HG02759 (cell line): Measurements from ENCODE around the gene APOL3.
"Not testable (repeated sequence)": the region's sequence is repeated elsewhere in the genome, so short reads cannot be mapped to it uniquely, and the experiment has no call there.

Experiments
- ATAC-seq: cut with Tn5 transposase; IDR thresholded peaks from one replicate; pipeline ENCODE4 v1.9.1; 2021; ENCODE audit warnings: mild to moderate bottlenecking, moderate library complexity; ENCODE audit not compliant: unreplicated experiment

The APOL3 gene

DNA sequence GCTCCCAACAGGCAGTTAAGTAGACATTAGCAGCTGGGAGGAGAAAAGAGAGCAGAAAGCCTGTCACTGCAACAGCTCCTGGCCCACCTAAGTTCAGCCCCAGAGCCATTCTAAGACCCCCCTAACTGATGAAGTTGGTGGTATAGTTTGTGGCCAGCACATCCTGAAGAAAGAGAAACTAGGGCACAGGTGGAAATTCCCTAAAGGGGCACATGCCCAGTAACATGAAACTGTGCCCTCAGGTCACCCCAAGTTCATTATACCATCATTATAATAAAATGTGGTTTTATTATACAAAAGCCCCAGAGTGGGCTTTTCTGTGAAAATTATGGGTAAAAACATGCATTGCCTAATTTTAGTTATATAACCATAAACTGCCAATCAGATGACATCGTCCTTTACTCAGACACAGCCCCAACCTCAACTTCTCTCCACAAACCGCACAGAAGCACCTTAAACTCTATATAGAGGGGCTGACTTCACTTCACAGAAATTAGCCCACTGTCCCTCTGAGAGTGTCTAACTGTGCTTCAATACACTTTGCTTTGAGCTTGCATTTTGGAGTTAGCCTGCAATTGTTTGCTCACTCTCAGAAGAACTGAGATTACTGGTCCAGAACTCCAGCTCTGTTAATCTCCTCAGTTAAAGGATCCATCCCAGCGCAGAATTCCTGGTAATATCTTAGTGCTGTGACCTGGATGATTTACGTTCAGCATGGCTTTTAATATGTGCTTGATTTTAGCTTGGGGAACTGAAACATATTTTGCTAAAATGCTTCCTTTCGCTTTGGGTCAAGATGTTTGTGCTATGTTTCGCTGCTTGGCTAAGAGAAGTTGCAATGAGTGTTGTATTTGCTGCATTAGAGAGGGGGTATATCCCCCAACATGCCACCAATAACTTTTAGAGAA is 1.8 kb upstream of the APOL3 start:
- ATAC-seq = peak; percentile 51

DNA sequence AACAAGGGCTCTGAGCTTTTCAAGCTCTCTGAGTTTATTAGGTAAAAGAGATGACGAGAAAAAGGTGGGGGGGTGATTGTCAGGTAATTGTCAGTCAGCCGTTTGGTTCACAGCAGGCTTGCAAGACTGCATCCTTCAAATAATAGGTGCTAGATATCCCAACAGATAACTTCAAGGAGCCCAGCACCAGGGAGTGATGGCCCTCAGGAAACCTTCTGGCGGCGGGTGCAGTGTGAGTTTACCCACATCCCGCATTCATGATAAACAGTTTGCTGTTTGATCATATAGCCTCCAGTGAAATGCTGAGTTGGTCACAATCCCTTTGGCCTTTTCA is 1.2 kb upstream of the APOL3 start:
- ATAC-seq = not testable (repeated sequence)

DNA sequence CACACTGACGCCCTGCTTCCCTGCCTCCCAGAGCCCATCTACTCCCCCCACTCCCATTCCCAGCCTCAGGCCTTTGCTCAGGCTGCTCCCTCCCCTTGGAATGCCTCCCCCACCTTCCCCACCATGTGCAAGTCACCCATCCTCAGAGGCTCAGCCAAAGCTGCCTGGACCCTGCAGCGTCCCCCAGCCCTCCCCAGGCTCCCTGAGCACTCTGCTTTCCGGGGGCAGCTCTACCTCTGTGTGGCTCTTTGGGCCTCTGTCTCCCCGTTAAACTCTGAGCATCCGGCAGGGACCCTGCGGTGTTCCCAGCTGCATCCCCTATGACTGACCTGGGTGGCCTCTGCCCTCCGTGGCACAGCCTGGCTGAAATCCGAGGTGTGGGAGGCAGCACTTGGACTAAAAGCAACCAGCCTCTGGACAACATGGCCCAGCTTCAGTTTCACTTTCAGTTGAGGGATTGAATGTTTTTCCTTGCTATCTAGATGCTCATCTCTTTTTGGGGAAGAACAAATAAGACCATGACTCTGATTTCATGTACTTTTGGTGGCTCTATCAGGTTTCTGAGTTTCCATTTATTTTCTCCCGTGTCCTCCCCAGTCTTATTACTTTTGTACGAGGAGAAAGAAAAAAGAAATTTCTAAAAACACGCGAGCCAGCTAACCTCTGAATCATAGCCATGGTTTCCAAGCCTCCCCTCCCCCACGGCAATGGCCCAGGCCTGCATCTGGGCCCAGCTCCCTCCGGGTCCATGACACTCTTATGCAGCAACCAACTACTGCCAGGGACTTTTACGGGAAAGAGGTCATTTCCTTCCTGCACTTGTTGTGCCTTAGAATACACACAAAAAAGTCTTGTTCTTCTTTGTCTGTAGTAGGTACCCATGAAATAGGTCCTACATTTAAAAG is 3.8 kb downstream of the APOL3 start:
- ATAC-seq = no peak

DNA sequence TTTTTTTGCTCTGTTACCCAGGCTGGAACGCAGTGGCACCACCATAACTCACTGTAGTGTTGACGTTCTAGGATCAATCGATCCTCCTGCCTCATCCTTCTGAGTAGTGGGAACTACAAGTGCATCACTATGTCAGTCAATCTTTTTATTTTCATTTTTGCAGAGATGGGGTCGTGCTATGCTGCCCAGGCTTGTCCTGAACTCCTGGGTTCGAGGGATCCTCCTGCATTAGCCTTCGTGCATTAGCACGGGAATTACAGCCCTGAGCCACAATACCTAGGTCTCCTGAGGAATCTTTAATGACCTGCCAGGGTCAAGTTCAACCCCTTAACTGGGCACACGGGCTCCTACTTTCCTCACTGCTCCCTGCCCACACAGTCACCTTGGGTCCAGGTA is 4.4 kb downstream of the APOL3 start:
- no peak for ATAC-seq

DNA sequence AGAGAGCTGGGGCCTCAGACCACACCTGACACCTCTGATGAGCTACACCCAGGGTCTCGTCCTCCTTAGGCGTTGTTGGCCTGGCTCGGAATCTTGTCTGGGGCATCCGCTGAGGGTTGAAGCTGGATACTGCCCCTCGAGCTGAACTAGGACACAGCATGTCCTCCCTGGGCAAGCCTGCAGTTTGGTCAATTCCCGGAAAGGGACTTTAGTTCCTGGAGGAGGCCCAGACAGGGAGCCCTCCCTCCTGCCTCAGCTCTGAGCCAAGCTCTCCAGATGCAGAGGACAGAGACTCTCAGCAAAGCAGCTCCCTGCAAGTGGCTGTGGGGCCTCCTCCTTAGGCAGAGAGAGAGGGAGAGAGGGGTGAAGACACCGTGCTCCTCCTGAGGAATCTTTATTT is 4.9 kb downstream of the APOL3 start:
- ATAC-seq = no peak

DNA sequence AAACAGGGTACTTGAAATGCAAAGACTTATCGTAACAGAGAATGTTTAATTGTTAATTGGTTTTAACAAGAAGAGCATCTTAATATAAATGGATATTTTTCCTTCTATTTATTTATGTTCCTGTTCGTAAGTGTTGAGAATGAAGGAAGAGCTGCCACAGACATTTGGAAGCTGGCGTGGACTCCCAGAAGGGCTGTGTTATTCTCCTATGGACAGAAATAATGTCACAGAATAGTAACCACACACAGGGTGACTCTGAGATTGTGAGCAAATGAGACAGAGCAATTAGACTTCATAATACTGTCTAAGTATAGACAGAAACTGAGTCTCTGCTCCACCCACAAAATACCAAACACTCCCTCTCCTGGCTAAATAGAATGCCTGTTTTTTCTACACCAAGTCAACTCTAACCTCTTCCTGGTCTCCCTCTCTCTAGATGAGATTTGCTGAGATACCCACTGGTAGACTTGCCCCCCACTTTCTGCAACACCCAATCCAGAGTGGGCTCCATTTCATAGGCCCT is 6.1 kb downstream of the APOL3 start:
- no peak for ATAC-seq

DNA sequence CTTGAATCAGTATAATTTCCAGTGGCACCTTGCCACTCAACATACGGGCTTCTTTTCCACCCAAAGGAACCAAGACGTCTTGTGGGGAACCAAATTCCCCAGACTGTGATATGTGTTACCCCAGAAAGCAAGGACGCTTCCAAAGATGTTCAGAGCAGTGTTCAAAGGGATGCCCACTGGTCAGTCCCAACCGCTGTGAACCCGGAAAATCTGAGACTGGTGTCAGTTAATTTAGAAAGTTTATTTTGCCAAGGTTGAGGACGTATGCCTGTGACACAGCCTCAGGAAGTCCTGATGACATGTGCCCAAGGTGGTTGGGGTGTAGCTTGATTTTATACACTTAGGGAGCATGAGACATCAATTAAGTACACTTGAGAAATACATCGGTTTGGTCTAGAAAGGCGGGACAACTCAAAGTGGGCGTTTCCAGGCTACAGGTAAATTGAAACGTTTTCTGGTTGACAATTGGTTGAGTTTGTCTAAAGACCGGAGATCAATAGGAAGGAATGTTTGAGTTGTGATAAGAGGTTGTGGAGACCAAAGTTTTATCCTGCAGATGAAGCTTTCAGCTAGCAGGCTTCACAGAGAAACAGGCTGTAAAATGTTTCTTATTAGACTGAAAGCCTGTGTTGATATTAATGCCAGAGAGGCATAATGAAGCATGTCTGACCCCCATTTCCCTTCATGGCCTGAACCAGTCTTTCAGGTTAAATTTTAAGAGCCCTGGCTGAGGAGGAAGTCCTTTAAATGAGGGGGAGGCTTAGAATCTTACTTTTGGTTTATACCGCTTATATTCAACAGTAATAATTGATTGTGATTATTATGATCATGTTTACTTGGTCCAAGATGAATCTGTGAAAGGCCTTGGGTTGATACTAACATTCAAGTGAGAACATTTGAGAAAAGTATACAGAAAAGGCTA is 6.8 kb downstream of the APOL3 start:
- no peak for ATAC-seq

DNA sequence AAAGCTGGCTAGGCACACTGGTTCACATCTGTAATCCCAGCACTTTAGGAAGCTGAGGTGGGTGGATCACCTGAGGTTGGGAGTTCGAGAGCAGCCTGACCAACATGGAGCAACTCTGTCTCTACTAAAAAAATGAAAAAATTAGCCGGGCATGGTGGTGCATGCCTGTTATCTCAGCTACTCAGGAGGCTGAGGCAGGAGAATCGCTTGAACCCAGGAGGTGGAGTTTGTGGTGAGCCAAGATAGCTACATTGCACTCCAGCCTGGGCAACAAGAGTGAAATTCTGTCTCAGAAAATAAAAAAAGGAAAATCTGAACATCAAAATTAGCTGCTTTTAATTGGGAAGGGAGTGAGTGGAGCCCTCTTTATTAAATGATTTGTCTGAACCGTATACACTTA is 7.7 kb downstream of the APOL3 start:
- not testable (repeated sequence) for ATAC-seq

DNA sequence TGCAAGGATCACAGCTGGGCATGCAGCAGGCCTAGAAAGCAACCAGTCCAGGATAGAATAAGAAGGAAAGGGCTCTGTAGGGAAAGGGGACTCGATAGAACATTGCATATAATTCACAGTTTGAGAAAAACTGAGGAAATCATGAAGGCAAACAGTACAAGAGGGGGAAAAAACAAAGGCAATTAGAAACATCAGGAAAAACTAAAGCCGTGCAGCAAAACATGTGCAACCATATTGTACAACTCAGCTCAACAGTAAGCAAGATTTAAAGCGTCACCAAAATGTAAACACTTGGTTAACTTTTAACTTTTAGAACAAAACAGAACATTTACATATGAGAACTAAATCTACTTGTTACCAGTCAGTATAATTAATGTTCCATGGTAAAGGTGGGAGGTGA is 8.5 kb downstream of the APOL3 start:
- ATAC-seq = no peak

DNA sequence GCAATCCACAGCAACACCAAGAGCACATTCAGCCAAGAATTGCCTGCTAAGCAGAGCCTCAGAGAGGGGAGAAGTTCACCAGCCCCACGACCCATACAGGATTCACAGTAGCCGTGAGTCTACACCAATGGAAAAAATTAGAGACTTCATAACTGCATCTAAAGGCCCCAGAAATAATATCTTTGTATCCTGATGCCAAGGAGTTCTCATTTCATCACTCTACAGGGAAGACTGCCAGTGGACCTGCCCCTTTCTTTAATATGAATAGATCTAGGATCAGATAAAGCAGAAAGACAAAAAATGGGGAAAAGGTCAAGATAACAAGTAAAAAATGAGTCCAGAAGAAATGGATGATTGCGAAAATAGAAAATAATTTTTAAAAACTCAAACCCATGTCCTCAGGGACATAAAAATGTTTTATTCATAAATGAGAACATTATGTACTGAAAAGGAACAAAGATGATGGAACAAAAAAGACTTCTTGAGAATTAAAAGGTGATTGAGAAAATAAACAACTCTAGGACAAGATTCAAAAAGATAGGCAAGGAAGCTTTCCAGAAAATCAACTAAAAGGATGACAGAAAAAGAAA is 9.5 kb downstream of the APOL3 start:
- no peak for ATAC-seq

DNA sequence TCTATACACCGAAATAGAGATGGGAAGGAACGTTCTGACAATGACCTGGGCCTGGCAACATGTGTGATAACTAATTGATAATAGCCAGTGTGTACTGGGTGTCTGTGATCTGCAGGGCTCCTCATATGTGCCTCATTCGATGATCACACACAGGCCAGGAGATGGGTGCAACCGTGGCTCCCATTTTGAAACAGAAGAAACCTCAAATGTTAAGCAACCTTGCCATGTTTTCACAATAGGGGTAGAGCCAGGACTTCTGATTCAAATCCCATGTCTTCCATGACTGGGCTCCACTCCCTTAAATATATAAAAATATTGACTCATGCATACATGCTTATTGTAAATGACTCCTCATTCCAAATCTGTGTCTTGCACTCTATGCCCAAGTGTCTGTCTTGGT is 11.1 kb downstream of the APOL3 start:
- no peak for ATAC-seq

DNA sequence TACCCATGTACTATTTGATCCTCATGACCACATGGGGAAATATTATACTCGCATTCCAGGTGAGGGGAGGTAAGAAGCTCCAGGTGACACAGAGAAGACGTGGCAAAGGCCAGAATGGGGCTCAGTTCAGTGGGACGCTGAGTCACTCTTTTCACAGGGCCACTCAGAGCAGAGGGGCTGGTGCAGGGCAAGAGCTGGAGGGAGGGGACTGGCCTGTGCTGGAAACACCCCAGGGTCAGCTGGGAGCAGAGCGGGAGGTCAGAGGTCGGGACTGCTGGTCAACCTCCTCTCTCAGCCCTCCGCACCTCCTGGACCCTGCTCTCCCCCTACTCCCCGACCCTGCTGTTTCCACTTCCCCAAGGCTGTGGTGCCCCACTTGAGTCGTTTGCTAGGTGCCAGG is 12.1 kb downstream of the APOL3 start:
- ATAC-seq = no peak

DNA sequence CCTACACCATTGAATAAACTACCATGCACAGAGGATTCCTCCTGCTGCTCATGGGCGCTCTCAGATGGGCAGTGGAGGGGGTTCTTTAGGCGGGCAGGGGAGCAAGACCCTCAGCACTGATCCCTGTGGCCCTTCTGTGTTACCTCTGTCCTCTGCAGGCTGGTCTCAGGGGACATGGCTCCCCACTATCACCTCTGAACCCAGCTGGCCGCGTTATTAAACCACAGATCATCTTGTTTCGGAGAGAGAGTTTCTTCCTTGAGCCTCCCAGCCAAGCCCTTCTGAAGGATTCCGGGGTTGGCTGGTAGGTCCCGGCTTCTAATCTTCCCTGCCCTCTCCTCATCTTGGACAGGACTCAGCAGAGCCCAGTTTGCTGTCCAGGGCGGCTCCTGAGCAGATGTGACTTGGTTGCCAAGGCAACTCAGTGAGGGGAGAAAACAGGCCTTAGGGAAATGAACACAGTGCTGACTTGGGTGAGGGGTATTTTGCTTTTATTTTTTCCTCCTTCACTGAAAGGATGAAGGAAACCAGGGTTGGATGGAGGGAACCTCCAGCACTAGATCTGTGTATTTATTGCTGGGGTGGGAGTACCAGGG is 13.3 kb downstream of the APOL3 start:
- ATAC-seq = no peak

DNA sequence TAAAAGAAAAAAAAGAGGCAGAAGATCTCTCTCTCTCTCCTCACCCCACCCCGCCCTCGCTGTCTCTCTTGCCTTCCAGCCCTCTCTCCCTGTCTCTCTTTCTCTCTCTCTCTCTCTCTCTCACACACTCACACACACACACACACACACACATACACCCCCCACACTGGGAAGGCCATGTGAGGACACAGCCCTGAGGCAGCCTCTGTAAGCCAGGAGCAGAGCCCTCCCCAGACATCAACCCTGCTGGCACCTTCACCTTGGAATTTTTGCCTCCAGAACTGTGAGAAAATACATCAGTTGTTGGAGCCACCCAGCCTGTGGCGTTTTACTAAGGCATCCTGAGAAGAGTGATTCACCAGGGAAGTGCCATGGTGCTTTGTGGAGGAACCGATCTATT is 14.7 kb downstream of the APOL3 start:
- no peak for ATAC-seq

DNA sequence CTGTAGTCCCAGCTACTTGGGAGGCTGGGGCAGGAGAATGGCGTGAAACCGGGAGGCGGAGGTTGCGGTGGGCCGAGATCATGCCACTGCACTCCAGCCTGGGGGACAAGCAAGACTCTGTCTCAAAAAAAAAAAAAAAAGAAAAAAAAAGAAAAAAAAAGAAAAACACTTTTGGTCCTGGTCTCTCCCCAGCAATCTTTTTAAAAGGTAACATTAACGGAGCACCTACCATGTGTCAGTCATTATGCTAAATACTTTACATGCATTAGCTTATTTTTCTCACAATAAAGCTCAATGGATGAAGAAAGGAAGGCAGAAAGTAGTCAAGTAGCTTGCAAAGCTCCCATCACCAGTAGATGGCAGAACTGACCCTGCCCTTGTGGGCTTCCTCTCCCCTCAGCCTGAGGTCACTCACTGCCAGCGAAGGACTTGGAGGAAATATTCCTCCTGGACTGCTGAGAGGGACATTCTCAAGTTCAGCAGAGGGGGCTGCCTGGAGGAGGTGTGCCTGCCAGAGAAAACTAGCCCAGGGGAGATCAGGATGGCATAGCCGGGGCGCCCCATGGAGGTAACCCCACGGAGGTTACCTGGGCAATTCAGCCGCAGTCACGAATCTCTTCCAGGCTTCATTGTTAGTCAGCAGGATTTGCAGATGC is 15.5 kb downstream of the APOL3 start:
- no peak for ATAC-seq

DNA sequence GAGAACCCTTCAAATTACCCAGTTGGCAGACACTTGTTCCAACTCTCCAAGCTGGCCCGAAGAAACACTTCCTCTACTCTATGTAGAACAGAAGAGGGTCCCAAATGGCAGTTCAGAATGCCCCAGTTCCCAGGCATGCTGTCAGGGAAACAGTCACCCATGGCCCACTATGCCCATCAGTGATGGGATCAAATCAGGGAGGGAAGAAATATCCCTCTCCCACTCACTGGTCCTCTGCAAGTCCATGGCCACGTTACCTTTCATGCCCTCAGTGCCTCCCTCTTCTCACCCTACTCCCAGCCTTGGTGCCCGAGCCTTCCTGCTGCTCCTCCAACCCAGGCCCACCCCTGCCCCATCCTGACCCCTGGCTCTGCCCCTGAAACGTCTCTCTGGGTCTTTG is 16.6 kb downstream of the APOL3 start:
- no peak for ATAC-seq

DNA sequence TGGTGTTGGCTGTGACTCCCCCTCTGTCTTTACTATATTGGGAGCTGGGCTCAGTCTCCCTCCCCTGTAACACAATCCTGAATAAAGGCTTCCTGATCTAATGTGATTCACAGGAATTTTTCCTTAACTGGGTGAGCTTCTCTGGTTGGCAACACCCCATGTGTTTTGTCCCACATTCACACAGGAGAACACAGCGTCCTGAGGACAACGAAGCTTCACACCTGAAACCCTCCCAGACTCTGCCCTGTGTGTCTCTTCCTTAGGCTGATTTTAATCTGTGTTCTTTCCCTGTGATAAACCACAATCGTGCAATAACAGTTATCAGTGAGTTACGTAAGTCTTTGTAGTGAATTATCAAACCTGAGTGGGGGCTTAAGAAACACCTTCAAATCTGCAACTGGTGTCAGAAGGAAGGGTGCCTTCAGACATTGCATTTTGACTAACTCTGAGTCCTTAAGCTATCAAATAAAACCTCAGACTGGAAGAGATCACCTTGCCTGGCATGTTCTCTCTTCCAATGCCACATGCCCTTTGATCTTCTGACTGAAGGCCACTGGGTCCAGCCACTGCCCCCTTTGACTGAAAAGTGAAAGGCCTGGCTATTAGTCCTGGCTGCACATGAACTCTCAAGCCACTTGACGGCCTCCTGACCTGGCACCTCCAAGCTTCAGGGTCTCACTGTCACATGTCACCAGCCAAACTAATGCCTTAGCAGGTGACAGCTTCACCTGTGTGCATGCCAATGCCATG is 17.3 kb downstream of the APOL3 start:
- ATAC-seq = no peak

DNA sequence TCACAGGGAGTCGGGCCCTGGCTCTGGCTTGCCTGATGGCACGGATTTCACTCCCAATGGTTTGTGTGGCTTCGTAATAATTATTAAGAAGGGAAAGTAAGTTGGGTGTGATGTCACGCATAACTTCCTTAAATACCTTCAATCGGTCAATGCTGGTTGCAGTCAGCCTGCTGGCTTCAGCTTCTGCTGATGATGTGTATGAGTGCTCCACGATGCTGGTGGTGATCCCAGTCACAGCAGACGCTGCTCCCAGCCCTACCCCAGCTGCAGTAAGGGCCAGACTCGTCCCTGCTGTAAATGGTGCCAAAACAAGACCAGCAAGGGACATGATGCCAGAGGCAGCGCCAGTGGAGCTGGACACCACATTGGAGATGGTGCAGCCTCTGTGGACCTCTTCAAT is 19.1 kb downstream of the APOL3 start:
- ATAC-seq = no peak

DNA sequence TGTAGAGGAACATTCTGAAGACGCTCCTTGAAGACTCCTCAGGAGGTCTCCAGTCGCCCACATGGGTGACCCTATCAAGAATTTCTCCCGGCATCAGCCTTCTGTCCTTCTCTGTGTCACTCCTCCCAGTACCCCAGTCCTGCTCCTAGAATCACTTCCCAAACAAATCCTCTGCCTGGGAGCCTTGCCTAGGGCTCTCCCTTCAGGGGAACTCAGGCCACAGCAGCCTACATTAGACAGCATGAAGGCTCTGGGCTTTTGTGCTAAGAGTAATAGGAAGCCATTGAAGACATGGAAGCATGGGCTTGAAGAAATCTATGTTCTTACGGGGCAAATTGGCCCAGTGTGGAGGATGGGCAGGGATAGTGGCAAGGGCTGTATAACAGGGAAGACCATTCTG is 21.8 kb downstream of the APOL3 start:
- ATAC-seq = not testable (repeated sequence)
